Transverse colon (tissue), 4 donors: ENCODE measurements around the gene FHAD1.

ENCODE experiments used
- EP300 ChIP-seq: sonication (generic); formaldehyde crosslinking; IDR thresholded peaks from one replicate; pipeline ENCODE4 v1.6.1; 2017; ENCODE audit warnings: antibody characterized with exemption, low read depth
- POLR2A ChIP-seq: fragments of 450-650 bp; IDR thresholded peaks from one replicate; pipeline ENCODE4 v1.6.1; 2016; ENCODE audit warnings: antibody characterized with exemption, mild to moderate bottlenecking, moderate library complexity
- POLR2AphosphoS5 ChIP-seq, 3 donors: sonication (generic); formaldehyde crosslinking; IDR thresholded peaks; one replicate each; pipeline ENCODE4 v1.6.1; 2016; ENCODE audit warnings: antibody characterized with exemption in 3 of 3
- TF ChIP-seq, protein P1 (sequence below), 5 experiments: fragments of 200-600 bp in 3 of 5; fragments of 450-650 bp in 2 of 5; sonication (generic) in 3 of 5; IDR thresholded peaks; 1 replicate in 2 of 5; 2 replicates in 3 of 5; pipeline ENCODE4 v1.5.1; 2016 to 2017; ENCODE audit warnings: antibody characterized with exemption in 5 of 5, inconsistent platforms in 3 of 5, mild to moderate bottlenecking in 2 of 5, moderate library complexity in 1 of 5

DNA sequence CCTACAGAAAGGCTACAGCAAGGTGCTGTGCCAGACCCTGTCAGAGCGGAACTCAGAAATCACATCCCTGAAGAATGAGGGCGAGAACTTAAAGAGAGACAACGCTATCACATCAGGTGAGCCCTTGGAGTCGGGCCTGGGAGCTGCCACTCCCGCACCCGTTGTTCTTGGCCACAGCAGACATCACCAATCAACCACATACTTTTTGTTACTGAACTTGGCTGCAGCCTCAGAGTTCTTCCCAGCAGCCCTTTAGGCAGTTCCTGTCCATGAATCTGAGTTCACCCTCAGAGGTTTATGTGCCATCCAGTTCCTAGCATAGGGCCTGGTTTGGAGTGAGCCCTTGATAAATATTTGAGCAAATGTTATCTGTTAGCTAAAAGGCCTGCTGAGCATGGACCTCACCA is 61.6 kb downstream of the FHAD1 start:
- TF ChIP-seq, protein P1, sequence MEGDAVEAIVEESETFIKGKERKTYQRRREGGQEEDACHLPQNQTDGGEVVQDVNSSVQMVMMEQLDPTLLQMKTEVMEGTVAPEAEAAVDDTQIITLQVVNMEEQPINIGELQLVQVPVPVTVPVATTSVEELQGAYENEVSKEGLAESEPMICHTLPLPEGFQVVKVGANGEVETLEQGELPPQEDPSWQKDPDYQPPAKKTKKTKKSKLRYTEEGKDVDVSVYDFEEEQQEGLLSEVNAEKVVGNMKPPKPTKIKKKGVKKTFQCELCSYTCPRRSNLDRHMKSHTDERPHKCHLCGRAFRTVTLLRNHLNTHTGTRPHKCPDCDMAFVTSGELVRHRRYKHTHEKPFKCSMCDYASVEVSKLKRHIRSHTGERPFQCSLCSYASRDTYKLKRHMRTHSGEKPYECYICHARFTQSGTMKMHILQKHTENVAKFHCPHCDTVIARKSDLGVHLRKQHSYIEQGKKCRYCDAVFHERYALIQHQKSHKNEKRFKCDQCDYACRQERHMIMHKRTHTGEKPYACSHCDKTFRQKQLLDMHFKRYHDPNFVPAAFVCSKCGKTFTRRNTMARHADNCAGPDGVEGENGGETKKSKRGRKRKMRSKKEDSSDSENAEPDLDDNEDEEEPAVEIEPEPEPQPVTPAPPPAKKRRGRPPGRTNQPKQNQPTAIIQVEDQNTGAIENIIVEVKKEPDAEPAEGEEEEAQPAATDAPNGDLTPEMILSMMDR (IDR thresholded peaks at IDR 0.05) = no peak
- TF ChIP-seq POLR2A (no peak), POLR2AphosphoS5 (IDR thresholded peaks at IDR 0.05) (no peak), EP300 (no peak)
